Nephron (organoid): ENCODE results near the gene FGFR2.

Experiments
- H3K27ac Mint-ChIP-seq, 3 experiments: 2 replicates each; pipeline ENCODE4 v1.8.0; 2020; ENCODE audit warnings: mixed read lengths in 3 of 3, mild to moderate bottlenecking in 2 of 3, moderate library complexity in 1 of 3
- H3K27me3 Mint-ChIP-seq: 2 replicates; pipeline ENCODE4 v1.8.0; 2021; ENCODE audit warnings: low read depth, mild to moderate bottlenecking, moderate library complexity, mixed read lengths
- H3K36me3 Mint-ChIP-seq: 2 replicates; pipeline ENCODE4 v1.8.0; 2020; ENCODE audit warnings: low read depth, mixed read lengths
- H3K4me1 Mint-ChIP-seq: 2 replicates; pipeline ENCODE4 v1.8.0; 2020; ENCODE audit warnings: mixed read lengths
- H3K4me3 Mint-ChIP-seq, 3 experiments: 2 replicates each; pipeline ENCODE4 v1.8.0; 2020; ENCODE audit warnings: mild to moderate bottlenecking in 3 of 3, mixed read lengths in 3 of 3, moderate library complexity in 2 of 3
- H3K9me3 Mint-ChIP-seq: 2 replicates; pipeline ENCODE4 v1.8.0; 2020; ENCODE audit warnings: mixed read lengths
- CTCF ChIP-seq, 3 experiments: fragments of 200-600 bp; sonication (generic); IDR thresholded peaks; one replicate each; pipeline ENCODE4 v1.5.0; 2021; ENCODE audit warnings: antibody characterized with exemption in 3 of 3; ENCODE audit not compliant: unreplicated experiment in 3 of 3

Gene FGFR2

GRCh38 chr10:121580276-121581116 is 17.7 kb downstream of the FGFR2 start:
- Mint-ChIP-seq H3K4me1 (peaks cover 34% of the 10 kb centered on the region), H3K36me3 (peaks cover 27% of the 10 kb centered on the region), H3K27me3 (peaks cover 26% of the 10 kb centered on the region), H3K27ac (peak overlapping the region; percentile 2 to 84 (median 46)), H3K4me3 (no peak overlapping the region), H3K9me3 (no peaks in the 10 kb centered on the region)
- TF ChIP-seq CTCF (IDR thresholded peaks at IDR 0.05; ENCODE audit: unreplicated experiment in 3 of 3): no peak

GRCh38 chr10:121579656-121580055 is 18.6 kb downstream of the FGFR2 start:
- H3K4me1 Mint-ChIP-seq: peaks cover 34% of the 10 kb centered on the region
- TF ChIP-seq CTCF (IDR thresholded peaks at IDR 0.05; ENCODE audit: unreplicated experiment in 3 of 3): no peak
- H3K27me3 Mint-ChIP-seq: peaks cover 28% of the 10 kb centered on the region
- peak overlapping the region; percentile 2 to 84 (median 46) for H3K27ac Mint-ChIP-seq
- peaks cover 25% of the 10 kb centered on the region for H3K36me3 Mint-ChIP-seq
- peak overlapping the region in 1 of 3 experiments; percentile 14 for H3K4me3 Mint-ChIP-seq
- H3K9me3 Mint-ChIP-seq: no peaks in the 10 kb centered on the region

- no peak for TF ChIP-seq CTCF (IDR thresholded peaks at IDR 0.05; ENCODE audit: unreplicated experiment in 3 of 3)
- Mint-ChIP-seq H3K4me3 (no peak overlapping the region), H3K4me1 (peaks cover 34% of the 10 kb centered on the region), H3K36me3 (peaks cover 23% of the 10 kb centered on the region), H3K27me3 (peaks cover 34% of the 10 kb centered on the region), H3K9me3 (no peaks in the 10 kb centered on the region), H3K27ac (peak overlapping the region; percentile 2 to 84 (median 46))
These were observed 19.3 kb downstream of the FGFR2 start for GRCh38 chr10:121578965-121579364.

- Mint-ChIP-seq H3K4me3 (no peak overlapping the region), H3K4me1 (peaks cover 37% of the 10 kb centered on the region), H3K36me3 (peaks cover 17% of the 10 kb centered on the region), H3K27ac (peak overlapping the region in 1 of 3 experiments; percentile 30), H3K27me3 (peaks cover 36% of the 10 kb centered on the region), H3K9me3 (no peaks in the 10 kb centered on the region)
- TF ChIP-seq CTCF (IDR thresholded peaks at IDR 0.05; ENCODE audit: unreplicated experiment in 3 of 3): no peak
These were observed 19.9 kb downstream of the FGFR2 start for GRCh38 chr10:121578298-121578697.

GRCh38 chr10:121577568-121577967 is 20.7 kb downstream of the FGFR2 start:
- H3K36me3 Mint-ChIP-seq: peaks cover 9% of the 10 kb centered on the region
- no peak overlapping the region for H3K27ac Mint-ChIP-seq

More at GRCh38 chr10:121577568-121577967, 20.7 kb downstream of the FGFR2 start:
- peaks cover 36% of the 10 kb centered on the region for H3K27me3 Mint-ChIP-seq
- no peak for TF ChIP-seq CTCF (IDR thresholded peaks at IDR 0.05; ENCODE audit: unreplicated experiment in 3 of 3)
- H3K9me3 Mint-ChIP-seq: no peaks in the 10 kb centered on the region
- peaks cover 35% of the 10 kb centered on the region for H3K4me1 Mint-ChIP-seq
- no peak overlapping the region for H3K4me3 Mint-ChIP-seq
